K562 (cell line): ENCODE measurements around the gene ALDH3A2. TPM values are rescaled to one million over a fixed set of nuclear protein-coding genes. Genes with fewer than 3 reads are reported as not detected.

Experiments
- ATAC-seq: fragments of 200-7000 bp; cut with Tn5 transposase; 3 replicates; pipeline ENCODE4 v1.9.1; 2020; ENCODE audit warnings: moderate library complexity
- BruUV-seq: library from RNA; stranded (reverse); fragments of 400-500 nt; replicated peaks from 2 replicates; lab custom pipeline; 2021; lab: Mats Ljungman, UMichigan
- CTCF ChIA-PET: fragments of 300-600 bp; formaldehyde crosslinking; extraction: SDS; loops from one replicate; lab custom pipeline; 2021; ENCODE audit warnings: low intra/inter-chr PET ratio; lab: Yijun Ruan, JAX
- POLR2A ChIA-PET: fragments of 300-600, 350-650 bp; sonication (Branson Sonifier 250); formaldehyde crosslinking; extraction: SDS; loops from one replicate; lab custom pipeline; 2021; ENCODE audit warnings: antibody characterized with exemption, inconsistent platforms; lab: Yijun Ruan, JAX
- DNase-seq, 4 experiments: peaks; one replicate each; pipeline versions ENCODE4 v3.0.0 to v3.0.0-alpha.2; 2011 to 2018; ENCODE audit warnings: low spot score in 3 of 4, mixed read lengths in 3 of 4; ENCODE audit errors: extremely low read depth in 1 of 4
- FAIRE-seq: peaks from 2 replicates; lab custom pipeline; 2011; peaks lifted over from hg19 to GRCh38; lab: Jason Lieb, UNC
- H2AFZ ChIP-seq: 2 replicates; pipeline ENCODE4 v1.6.0; 2011; ENCODE audit warnings: low read depth, low read length, control low read depth, inconsistent platforms
- H3K27ac ChIP-seq: fragments of 200-600 bp; 3 replicates; pipeline ENCODE4 v1.8.0; 2011; ENCODE audit warnings: low read depth, mild to moderate bottlenecking, control low read depth, inconsistent platforms, low read length, moderate library complexity, mixed read lengths; ENCODE audit errors: extremely low read depth
- H3K27me3 ChIP-seq, 2 experiments: fragments of 300-600 bp in 1 of 2; 2 replicates in 1 of 2; 3 replicates in 1 of 2; pipeline versions ENCODE4 v1.6.0 to v1.8.0; 2011; ENCODE audit warnings: inconsistent platforms in 2 of 2, low read length in 2 of 2, mild to moderate bottlenecking in 1 of 2, mixed read lengths in 1 of 2, moderate library complexity in 1 of 2; ENCODE audit not compliant: control insufficient read depth in 2 of 2, insufficient read depth in 2 of 2
- H3K36me3 ChIP-seq: fragments of 300-600 bp; 3 replicates; pipeline ENCODE4 v1.8.0; 2011; ENCODE audit warnings: mild to moderate bottlenecking, low read length, inconsistent platforms; ENCODE audit not compliant: control insufficient read depth, insufficient read depth
- H3K4me1 ChIP-seq, 2 experiments: fragments of 200-600 bp in 1 of 2; replicated peaks in 1 of 2; 2 replicates in 1 of 2; 3 replicates in 1 of 2; pipeline versions ENCODE4 v1.5.1 to v1.8.0; 2011; ENCODE audit warnings: inconsistent platforms in 2 of 2, low read length in 2 of 2, mild to moderate bottlenecking in 1 of 2, mixed read lengths in 1 of 2, moderate library complexity in 1 of 2; ENCODE audit not compliant: control insufficient read depth in 2 of 2, insufficient read depth in 2 of 2
- H3K4me2 ChIP-seq: 2 replicates; pipeline ENCODE4 v1.6.1; 2011; ENCODE audit warnings: low read length, control low read depth, inconsistent platforms, mixed read lengths; ENCODE audit not compliant: insufficient read depth
- H3K4me3 ChIP-seq: fragments of 200-600 bp; sonication (generic), shearing (Covaris generic); 2 replicates; pipeline ENCODE4 v1.5.1; 2016; ENCODE audit warnings: control low read depth, inconsistent platforms
- H3K79me2 ChIP-seq: fragments of 200-600 bp; 3 replicates; pipeline ENCODE4 v1.8.0; 2011; ENCODE audit warnings: low read length, inconsistent platforms; ENCODE audit not compliant: control insufficient read depth, insufficient read depth
- H3K9ac ChIP-seq, 2 experiments: 2 replicates each; pipeline versions ENCODE4 v1.6.0 to v1.6.1; 2011; ENCODE audit warnings: low read depth in 2 of 2, low read length in 2 of 2, control low read depth in 1 of 2, inconsistent platforms in 1 of 2, mild to moderate bottlenecking in 1 of 2, mixed read lengths in 1 of 2; ENCODE audit not compliant: insufficient read depth in 1 of 2
- H3K9me1 ChIP-seq: one replicate; pipeline ENCODE4 v1.6.0; 2011; ENCODE audit warnings: inconsistent platforms, mild to moderate bottlenecking, low read length, moderate library complexity; ENCODE audit not compliant: control insufficient read depth, insufficient read depth
- H3K9me3 ChIP-seq: replicated peaks from 2 replicates; pipeline ENCODE4 v1.5.1; 2011; ENCODE audit warnings: low read depth, low read length, inconsistent platforms; ENCODE audit not compliant: control insufficient read depth, insufficient read depth
- H4K20me1 ChIP-seq: replicated peaks from 2 replicates; pipeline ENCODE4 v1.6.1; 2011; ENCODE audit warnings: low read length, inconsistent platforms, mixed read lengths; ENCODE audit not compliant: control insufficient read depth, insufficient read depth
- GATAD2A ChIP-seq: fragments of 450-650 bp; IDR thresholded peaks from 2 replicates; pipeline ENCODE4 v1.6.1; 2017
- MLX ChIP-seq, 2 experiments: fragments of 450-650 bp in 1 of 2; sonication (generic) in 1 of 2; formaldehyde crosslinking; conservative IDR thresholded peaks; 2 replicates each; pipeline versions ENCODE4 v1.4.0 to v1.8.1; 2020 to 2022; ENCODE audit warnings: mild to moderate bottlenecking in 1 of 2, missing genetic modification reagents in 1 of 2
- MYNN ChIP-seq, 2 experiments: sonication (generic); formaldehyde crosslinking in 1 of 2; IDR thresholded peaks; 2 replicates each; pipeline versions ENCODE4 v1.5.0 to v1.6.1; 2016 to 2020; ENCODE audit warnings: antibody characterized with exemption in 1 of 2, missing genetic modification reagents in 1 of 2
- TARDBP ChIP-seq: fragments of 450-650 bp; IDR thresholded peaks from 2 replicates; pipeline ENCODE4 v1.6.1; 2016
- U2AF2 ChIP-seq: fragments of 200-400 bp; formaldehyde crosslinking; optimal IDR thresholded peaks from 2 replicates; pipeline ENCODE3; 2017; ENCODE audit warnings: low read depth, mild to moderate bottlenecking, low read length
- ZFP36 ChIP-seq: fragments of 150-350 bp; IDR thresholded peaks from 2 replicates; pipeline ENCODE4 v1.6.1; 2018; ENCODE audit warnings: low read length, low read depth; ENCODE audit not compliant: partially characterized antibody
- ZNF146 ChIP-seq: IDR thresholded peaks from one replicate; pipeline ENCODE4 v1.6.1; 2018; ENCODE audit warnings: missing compliant biosample characterization; ENCODE audit not compliant: unreplicated experiment
- ZNF311 ChIP-seq: fragments of 250-450 bp; sonication (Bioruptor Pico); IDR thresholded peaks from 2 replicates; pipeline ENCODE4 v1.4.0; 2020; ENCODE audit warnings: mild to moderate bottlenecking, moderate library complexity
- ZNF57 ChIP-seq: fragments of 450-650 bp; formaldehyde crosslinking; IDR thresholded peaks from 2 replicates; pipeline ENCODE4 v1.4.0; 2020; ENCODE audit warnings: mild to moderate bottlenecking, moderate library complexity
- WGBS: fragments of 100-300 bp; shearing (Covaris generic); methylation state at CpG from one replicate; pipeline ENCODE4 v1.1.6; 2016; ENCODE audit warnings: low coverage, mixed read lengths; ENCODE audit not compliant: insufficient coverage; ENCODE audit errors: missing lambda C conversion rate; 5-methylcytosine and 5-hydroxymethylcytosine counted together
- in situ Hi-C: fragments of 300-500 bp; cut with MboI; formaldehyde crosslinking; loops from 4 replicates; pipeline ENCODE4 v1.15.0; 2018; ENCODE audit warnings: inconsistent platforms, mixed read lengths
- intact Hi-C: fragments of 100-400 bp; cut with micrococcal nuclease; formaldehyde crosslinking; loops from 2 replicates; pipeline ENCODE4 v1.14.2; 2022
- polyA plus RNA-seq, 8 experiments: library from polyadenylated mRNA; depleted of rRNA in 4 of 8; stranded (reverse) in 5 of 8; unstranded in 3 of 8; fragments of >200 nt; fragmentation: Nextera tagmentation in 2 of 8; fragmentation: Illumina TruSeq in 1 of 8; extraction: Ambion mirVana in 2 of 8; extraction: Trizol in 1 of 8; gene quantifications; 2 replicates each; pipeline versions ENCODE4 v1.2.1 to v1.2.3, GENCODE V29; 2011 to 2014; ENCODE audit warnings: inconsistent platforms in 1 of 8, missing spikeins in 1 of 8
- total RNA-seq, 7 experiments: library from RNA; depleted of rRNA in 6 of 7; stranded (reverse); fragments of >200 nt in 6 of 7; fragmentation: Illumina TruSeq in 2 of 7; extraction: Trizol in 2 of 7; gene quantifications; 2 replicates each; pipeline versions ENCODE4 v1.2.1 to v1.2.3, GENCODE V29; 2011 to 2021; ENCODE audit warnings: low replicate concordance in 1 of 7

ALDH3A2 gene
- total and polyA plus RNA-seq, 9 of the 15 experiments (the other 6 are each of a cell fraction or from before 2014, with no cell fraction given), result 0.01 to 0.78 (median 0.12) TPM; not detected in 5

GRCh38 chr17:19610879-19611278, 37.7 kb upstream of the ALDH3A2 start:
- H3K4me3 ChIP-seq, result no peak overlapping the region
- no peak overlapping the region for H3K9ac ChIP-seq
- no peaks in the 10 kb centered on the region for H4K20me1 ChIP-seq
- TF ChIP-seq MYNN (IDR thresholded peaks at IDR 0.05) (no peak), MYNN (CRISPR knock-in tag; IDR thresholded peaks at IDR 0.05) (no peak)
- no peak overlapping the region for H3K27ac ChIP-seq
- no peak overlapping the region for H2AFZ ChIP-seq
- no peak overlapping the region for H3K4me2 ChIP-seq
- ATAC-seq (no peak), FAIRE-seq (no peak), DNase-seq (no peak)
- intact Hi-C loops, result no loop called here
- BruUV-seq, result no TSS peak
- H3K4me1 ChIP-seq, result no peaks in the 10 kb centered on the region
- ChIA-PET POLR2A (no interaction called here), CTCF (interaction anchor here (0.7 kb wide), 1 partner anchor 12 kb away, joined by 3 read pairs; no protein-coding TSS in a partner anchor)
- in situ Hi-C loops, result no loop called here
- no peaks in the 10 kb centered on the region for H3K36me3 ChIP-seq
- H3K79me2 ChIP-seq, result no peaks in the 10 kb centered on the region
- H3K9me1 ChIP-seq, result no peaks in the 10 kb centered on the region
- peaks cover 0 to 5% of the 10 kb centered on the region in 2 experiments; a peak in 1 of 5 replicates for H3K27me3 ChIP-seq
- no peaks in the 10 kb centered on the region for H3K9me3 ChIP-seq
- 4% methylated on average over 3 of the region's 5 CpGs for WGBS

DNA sequence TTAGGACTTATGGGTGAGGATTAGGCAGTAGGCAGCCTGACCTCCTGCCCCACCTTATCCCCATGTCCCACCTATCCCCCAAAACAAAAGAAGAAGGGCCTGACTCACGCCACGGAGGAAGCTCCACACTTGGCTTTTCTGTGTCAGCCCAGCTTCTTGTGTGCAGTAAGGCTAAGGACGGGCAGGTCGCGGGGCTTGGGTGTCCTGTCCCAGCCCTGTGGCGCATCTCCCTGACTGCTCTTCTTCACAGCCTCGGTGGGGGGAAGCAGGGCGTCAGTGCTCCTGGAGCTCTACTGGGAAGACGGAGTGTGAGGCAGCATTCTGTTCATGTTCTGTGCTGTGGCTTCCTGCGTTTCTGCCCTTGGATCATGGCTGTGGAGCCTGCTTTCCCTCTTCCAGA, 34.6 kb upstream of the ALDH3A2 start:
- no peak overlapping the region for H3K9ac ChIP-seq
- CTCF ChIA-PET, result no interaction called here
- H3K9me3 ChIP-seq, result no peaks in the 10 kb centered on the region; the same call in 1 of the 2 replicates
- H3K27ac ChIP-seq, result no peak overlapping the region
- POLR2A ChIA-PET, result no interaction called here
- H3K4me3 ChIP-seq, result no peak overlapping the region
- intact Hi-C loops (no loop called here), in situ Hi-C loops (no loop called here)
- H3K4me2 ChIP-seq, result no peak overlapping the region
- no peak for DNase-seq
- H3K36me3 ChIP-seq, result no peaks in the 10 kb centered on the region
- H3K27me3 ChIP-seq, result peaks cover 0 to 5% of the 10 kb centered on the region in 2 experiments; a peak in 1 of 5 replicates
- no peak for FAIRE-seq
- no peaks in the 10 kb centered on the region for H3K4me1 ChIP-seq
- H4K20me1 ChIP-seq, result no peaks in the 10 kb centered on the region
- no peak for ATAC-seq
- no peak for TF ChIP-seq ZNF57 (CRISPR knock-in tag)
- TF ChIP-seq ZNF311 (CRISPR knock-in tag), result no peak
- TF ChIP-seq U2AF2, result no peak
- TF ChIP-seq MLX (CRISPR knock-in tag; conservative IDR thresholded peaks at IDR 0.05), result no peak
- TF ChIP-seq ZFP36, result no peak
- TF ChIP-seq ZNF146 (CRISPR knock-in tag), result no peak
- no peak for TF ChIP-seq TARDBP
- TF ChIP-seq GATAD2A, result no peak
- 0% methylated on average over 7 of the region's 10 CpGs for WGBS
- no peak overlapping the region for H2AFZ ChIP-seq
- no TSS peak for BruUV-seq
- H3K9me1 ChIP-seq, result no peaks in the 10 kb centered on the region
- H3K79me2 ChIP-seq, result no peaks in the 10 kb centered on the region
